ENCODE results near the gene MYO18B.

The MYO18B gene

DNA sequence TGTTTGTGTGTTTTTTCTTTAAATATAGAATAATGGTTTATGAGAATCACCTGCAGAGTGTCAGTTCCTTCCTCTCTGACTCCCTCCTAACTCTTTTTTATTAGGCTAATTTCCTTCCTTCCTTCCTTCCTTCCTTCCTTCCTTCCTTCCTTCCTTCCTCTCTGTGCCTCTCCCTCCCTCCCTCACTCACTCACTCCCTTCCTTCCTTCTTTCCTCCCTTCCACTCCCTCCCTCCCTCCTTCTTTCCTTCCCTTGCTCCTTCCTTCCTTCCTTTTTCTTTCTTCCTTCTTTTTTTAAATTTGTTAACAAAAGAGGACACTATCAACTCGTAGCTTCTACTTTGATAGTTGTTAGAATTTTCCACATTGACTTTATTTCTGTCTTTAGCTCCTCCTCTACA is 274.9 kb downstream of the MYO18B start:
- DNase-seq, result no peak

DNA sequence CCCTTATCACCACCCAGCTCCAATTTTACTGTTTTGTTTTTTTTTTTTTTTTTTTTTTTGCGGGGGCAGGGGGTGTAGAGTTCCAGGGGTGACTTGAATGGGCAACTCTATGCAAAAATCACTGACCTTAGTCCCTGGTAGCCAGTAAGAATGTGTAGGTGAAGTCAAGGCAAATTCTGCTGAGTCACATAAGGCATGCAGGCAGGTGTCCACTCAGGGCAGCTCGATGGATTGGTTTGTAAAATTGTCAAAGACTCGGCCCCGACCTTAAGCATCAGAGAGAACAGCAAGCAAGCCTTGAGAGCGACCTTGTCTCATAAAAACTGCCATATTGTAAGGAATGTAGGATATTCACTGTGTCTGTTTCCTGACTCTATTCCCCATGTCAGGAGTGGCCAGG is 275.9 kb downstream of the MYO18B start:
- DNase-seq, result no peak

DNA sequence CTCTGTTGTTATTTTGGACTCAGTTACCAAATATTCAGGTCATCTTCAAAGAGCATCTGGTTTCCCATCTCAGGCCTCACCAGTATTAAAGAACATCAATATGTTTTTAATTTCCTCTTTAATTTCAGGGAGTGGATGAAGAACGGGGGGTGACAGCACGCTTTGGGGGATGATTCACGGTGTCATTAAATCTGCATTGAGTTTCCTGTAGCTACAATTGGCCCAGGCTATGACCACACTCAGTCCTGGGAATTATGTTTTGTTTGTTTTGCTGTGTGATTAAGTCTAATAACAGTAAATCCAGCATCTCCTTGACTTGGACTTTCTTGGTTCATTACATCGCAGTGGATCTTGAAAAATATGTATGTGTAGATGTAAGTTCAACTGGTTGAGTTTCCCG is 277.6 kb downstream of the MYO18B start:
- DNase-seq, result no peak

DNA sequence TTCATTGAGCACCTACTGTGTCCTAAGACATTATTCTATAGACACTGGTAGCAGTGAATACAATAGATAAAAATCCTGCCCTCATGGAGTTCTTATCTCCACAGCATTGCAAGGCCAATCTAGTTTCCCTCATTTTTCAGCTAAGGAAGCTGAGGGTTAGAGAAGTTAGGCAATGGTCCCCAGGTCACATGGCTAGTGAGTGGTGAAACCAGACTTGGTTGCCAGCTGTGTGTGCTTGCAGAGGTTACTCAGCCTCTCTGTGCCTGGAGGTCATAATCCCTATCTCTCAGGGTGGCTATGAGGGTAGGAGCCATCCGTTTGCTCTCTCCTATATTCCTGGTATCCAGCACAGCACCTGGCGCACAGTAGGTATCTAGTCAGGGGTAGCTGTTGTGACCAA is 279.5 kb downstream of the MYO18B start:
- no peak for DNase-seq

DNA sequence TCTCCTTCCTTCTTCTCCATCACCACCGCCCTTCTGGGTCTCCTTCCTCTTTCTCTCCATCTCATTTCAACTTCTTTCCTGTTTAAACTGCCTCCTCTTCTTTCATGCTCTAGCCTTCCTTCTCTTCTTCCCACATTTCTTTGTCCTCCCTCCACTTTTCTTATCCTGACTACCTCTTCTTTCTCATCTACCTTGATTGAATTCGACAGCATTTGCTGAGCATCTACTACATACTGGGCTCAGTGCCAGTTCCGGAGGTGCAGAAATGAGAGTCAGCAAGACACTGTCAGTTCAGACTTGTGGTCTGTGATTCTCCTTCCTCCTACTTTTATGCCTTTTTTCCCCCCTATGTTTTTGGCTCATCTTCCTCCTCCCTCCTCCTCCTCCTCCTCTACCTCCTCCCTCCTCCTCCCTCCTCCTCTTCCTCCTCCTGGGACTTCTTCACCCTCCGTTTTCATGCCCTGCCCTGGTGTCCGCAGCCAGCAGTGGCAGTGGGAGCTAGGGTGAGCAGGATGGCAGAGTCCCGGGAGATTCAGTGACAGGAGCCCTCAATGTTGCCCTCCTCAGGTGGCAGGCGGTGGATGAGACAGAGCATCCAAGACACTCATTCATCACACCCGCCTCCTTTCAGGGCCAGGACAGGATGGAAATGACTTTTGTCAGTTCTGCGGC is 281.3 kb downstream of the MYO18B start:
- DNase-seq, result no peak

DNA sequence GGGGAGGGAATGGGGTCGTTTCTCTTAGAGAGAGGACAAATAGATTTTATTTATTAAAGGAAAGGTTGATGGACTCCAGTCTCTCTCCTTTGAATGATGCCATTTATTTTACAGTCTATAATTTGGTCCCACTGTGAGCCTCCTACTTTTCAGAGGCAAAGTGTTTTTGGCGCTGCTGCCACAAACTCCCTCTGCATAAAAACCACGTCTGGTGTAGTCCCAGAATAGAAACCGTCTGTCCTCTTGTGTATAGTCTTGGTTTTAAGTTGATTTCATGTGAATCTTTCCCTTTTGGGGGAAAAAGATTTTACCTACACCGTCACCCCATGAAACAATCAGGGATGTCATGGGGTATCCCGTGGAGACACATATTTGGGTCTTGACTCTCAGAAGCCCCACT is 283.6 kb downstream of the MYO18B start:
- DNase-seq, result no peak

DNA sequence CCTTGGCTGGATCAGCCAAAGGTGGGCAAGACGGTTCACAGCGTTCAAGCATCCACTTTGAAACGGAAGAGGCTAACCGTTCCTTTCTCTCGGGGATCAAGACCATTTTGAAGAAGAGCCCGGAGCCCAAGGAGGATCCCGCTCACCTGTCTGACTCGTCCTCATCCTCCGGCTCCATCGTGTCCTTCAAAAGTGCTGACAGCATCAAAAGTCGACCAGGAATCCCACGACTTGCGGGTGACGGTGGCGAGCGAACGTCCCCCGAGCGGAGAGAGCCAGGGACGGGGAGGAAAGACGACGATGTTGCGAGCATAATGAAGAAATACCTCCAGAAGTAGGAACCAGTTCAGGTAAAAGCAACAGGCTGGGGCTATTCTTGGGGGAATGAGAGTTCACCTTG is 285.4 kb downstream of the MYO18B start:
- no peak for DNase-seq

DNA sequence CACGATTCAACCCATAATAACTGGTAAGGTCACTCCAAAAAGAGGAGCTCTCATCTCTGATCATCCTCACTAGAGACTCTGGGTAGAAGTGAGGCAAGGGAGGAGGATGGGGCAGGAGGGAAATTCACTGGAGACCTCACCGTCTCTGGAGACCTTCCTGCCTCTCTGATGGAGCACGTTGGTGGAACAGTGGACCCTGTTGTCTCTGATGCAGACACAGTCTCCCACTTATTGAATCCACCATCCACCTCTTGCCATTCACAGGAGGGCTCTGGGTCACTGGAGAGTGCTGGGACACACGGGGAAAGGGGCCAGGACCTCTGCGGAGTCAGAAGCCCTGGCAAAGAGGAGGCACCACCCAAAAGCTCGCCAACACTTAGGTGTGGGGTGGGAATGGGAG is 289.7 kb downstream of the MYO18B start:
- DNase-seq, result no peak

DNA sequence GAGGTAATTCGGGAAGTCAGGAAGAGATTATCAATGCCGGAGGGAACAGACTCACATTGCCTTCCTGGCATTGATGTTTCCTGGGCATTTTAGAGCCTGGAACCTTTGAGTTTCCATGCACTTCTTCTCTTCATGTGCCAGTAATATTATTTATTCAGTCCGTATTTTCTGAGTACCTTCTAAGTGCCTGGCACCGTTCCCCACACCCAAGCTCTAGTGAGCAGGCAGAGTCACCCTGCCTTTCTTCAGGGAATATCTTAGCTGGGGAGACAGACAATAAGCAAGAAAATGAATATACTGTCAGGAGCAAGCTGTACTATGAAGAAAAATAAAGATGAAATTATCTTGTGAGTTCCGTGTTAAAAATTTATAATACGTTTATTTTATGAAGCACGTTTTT is 291.1 kb downstream of the MYO18B start:
- DNase-seq, result no peak

DNA sequence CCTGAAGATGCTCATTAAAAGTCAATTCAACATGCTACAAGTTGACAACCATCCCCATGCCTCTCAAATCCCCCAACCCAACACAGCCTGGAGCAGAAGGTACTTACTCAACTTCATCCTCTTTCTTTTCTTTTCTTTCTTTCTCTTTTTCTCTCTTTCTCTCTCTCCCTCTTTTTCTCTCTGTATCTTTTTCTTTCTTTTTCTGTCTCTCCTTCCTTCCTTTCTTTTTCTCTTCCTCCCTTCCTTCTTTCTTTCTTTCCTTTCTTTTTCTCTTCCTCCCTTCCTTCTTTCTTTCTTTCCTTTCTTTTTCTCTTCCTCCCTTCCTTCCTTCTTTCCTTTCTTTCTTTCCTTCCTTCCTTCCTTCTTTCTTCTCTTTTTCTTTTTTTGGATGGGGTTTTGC is 291.6 kb downstream of the MYO18B start:
- no peak for DNase-seq

DNA sequence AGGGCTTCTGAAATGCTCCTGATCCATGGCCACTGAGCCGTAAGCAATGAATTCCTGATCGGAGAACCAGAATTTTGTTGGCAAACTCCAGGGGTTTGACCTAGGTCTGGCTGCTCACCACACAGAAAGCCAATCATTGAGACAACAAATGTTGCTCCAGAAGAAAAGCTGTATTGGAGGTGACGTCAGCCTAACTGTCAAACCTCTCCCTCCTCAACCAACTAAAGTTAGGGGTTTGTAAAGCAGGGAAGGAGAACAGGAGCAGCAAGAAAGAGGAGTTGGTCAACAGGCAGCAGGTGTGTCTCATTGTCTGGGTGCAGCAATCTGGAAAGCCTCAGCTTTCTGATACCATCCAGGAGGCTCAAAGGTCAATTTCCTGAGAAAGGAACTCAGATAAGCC is 293.5 kb downstream of the MYO18B start:
- DNase-seq, result no peak

DNA sequence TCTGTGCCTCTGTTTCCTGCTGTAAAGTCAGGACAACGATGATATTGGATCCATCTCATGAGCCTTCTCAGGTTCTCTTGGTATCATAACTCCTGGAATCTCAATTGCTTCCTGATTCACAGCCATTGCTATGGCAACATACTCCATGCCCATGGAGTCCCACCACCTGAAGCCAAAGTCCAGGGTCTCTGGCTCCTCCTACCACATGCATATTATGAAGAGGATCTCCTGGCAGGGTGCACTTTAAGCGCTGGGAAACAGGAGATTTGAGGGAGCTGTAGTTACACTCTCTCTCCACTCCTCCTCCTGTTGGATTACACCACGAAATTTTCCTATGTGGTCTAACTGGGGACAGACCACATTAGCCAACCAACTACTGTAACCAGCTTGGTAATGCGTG is 296.4 kb downstream of the MYO18B start:
- DNase-seq, result no peak

DNA sequence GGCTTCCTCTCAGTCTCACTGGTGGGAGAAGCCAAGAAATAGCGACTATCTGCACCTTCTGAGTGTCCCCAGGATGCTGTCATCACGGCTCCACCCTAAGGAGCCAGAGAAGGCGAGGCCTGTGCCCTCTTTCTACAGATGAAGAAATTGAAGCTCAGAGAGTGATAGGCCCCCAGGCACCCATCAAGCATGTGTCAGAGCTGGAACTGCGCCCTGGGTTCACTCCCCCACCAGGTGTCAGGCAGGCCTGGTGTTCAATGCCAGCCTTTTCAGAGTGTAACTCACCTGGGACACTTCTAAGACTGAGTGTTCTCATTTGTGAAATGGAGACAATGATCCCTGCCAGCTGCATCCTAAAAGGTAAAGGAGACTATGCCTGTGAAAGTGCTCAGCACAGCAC is 299.9 kb downstream of the MYO18B start:
- DNase-seq, result peak; percentile 35

DNA sequence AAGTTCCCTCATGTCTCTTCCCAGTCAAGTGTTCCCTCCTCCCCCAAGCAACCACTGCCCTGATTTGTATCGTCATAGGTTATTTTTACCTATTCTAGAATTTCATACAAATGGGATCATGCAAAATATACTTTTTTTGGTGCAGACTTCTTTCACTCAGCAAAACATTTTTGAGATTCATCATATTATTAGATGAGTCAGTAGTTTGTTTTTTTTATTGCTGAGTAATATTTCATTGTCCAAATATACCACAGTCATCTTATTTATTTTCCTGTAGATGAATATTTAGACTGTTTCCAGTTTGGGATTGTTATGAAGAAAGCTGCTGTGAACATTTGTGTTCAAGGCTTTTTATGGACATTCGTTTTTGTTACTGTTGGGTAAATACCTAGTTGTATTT is 301.0 kb downstream of the MYO18B start:
- DNase-seq, result no peak

DNA sequence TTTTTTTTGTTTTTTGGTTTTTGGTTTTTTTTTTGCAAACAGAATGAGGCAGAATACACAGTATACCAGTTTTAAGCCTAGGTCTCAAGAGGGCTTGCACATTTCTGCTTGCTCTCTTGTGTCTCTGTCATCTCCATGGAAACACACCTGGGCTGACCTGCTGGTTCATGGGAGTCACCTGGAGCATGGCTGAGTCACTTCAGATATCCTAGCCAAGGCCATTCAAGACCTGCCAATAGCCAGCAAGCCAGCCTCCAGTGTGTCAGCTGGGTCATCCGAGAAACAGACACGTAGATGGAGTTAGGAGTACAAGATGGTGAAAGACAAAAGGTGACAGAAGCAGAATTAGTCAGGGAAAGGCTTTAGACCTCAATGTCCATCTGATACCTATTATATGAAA is 303.1 kb downstream of the MYO18B start:
- DNase-seq, result peak; percentile 81

DNA sequence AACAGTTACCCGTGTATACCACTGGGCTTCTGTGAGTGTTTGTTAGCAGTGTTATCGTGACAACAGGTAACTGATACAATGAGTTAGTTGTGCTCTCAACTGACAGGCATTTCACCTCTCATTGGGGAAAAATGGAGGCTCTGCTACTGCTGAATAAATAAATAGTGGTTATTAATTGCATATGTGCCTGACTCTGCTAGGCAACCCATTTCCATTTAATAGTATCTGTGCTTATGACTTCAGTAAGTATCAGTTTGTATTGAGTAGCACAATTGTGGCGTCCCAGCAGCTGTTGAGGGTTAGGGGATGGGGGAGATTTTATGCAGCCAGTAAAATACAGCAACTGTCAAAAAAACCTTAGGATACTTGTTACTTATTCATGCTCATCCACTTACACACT is 303.9 kb downstream of the MYO18B start:
- peak; percentile 51 for DNase-seq

DNA sequence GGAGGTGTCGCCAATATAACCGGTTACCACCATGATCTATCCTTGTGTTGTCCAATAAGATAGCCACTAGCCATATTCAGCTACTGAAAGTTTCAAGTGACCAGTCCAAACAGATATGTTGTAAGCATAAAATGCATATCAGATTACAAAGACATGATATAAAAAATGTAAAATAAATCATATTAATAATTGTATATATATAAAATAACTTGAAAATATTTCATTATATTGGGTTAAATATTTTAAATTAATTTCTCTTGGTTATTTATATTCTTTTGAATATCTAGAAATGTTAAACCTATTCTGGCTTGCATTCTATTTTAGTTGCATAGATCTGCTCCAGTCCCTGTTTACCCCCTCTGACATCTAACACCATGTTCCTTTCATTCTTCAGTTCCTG is 305.5 kb downstream of the MYO18B start:
- DNase-seq, result no peak

DNA sequence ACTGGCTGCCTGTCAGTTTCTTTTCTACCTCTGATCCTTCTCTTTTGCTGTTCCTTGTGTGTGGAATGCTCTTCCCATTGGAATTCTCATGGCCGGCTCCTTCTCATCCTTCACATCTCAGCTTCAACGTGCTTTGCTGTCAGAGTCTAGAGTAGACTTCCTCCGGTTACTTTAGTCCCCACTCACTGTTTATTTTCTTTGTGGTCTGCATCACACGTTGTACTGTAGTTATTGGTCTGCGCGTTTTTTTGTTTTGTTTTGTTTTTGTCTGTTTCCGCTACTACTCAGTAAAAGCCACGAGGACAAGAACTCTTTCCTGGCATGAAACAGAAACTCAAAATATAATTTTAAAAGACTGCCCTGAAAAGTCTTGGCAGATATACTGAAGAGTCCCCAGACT is 305.9 kb downstream of the MYO18B start:
- no peak for DNase-seq

DNA sequence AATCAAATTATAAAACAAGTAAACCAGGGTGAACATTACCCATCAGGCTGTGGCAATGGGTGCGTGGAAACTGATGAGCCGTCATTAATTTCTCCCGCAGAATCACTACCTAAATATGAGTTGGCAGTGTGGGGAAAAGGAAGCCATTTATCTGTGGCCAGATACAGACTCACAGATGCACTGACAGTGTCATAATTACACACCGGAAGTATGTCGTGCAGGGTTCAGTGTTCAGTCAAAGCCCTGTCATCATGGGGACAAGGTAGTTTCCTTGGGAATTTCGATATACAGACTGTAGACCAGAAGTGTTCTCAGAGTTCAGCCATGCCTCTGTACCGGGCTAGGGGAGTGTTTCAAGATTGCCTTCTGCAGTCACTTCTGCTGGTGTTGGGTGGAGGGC is 308.1 kb downstream of the MYO18B start:
- DNase-seq, result no peak

DNA sequence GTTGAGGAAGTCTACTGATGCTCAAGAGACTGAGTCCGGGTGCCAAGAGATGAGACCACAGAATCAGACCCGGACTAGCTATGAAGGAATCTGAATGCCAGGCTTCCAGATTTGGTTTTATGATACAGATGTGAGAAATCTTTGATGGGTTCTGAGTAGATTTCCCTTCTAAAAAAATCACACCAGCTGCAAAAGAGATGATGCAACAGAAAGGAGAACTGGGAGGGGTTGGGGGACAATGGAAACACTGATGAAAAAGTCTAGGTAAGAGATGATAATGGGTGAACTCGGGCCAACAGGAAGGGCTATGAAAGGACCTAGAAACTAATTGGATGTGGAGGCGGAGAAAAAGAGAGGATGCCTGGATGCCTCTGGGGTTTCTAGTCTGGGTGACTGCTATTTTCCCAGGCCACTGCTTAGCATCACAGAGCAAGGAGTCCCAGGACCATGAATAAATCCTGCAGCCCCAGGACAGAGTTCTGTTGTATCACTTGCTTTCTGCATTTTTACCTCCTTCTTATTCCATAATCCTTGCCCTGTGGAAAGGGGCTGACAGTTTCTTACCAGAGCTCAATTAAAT is 311.8 kb downstream of the MYO18B start:
- DNase-seq, result no peak

DNA sequence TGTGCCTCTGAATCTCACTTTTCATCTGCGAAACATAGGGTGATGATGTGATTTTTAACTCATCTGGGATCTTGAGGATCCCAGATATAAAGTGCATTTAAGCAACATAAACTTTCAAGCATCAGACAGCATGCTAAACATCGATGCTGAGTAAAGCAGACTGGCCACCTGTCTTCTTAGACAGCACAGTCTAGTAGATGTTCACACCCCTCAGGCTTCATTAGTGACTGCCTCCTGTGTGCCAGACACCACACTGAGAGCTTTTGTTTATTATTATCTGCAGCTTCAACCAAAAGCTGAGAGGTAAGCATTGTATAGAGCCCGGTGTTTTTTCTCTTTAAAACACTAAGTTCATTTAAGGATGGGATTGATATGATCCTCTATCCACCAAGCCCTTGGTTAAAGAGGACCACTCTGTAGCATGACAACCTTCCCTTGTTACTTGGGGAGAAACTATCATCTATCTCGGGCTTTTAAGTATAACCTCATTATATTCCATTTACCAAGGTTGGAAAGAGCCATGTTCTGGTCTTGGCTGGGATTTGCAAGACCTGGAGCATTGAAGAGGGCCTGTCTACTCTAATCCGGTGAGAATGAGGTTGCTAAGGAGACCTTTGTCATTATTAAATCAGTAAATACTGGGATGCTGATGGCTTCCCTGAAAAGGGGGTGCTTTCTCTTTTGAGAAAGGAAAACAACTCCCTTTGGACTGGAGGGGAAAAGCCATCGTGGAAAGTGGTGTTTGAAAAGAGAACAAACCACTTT is 313.0 kb downstream of the MYO18B start:
- peak; percentile 26 for DNase-seq

DNA sequence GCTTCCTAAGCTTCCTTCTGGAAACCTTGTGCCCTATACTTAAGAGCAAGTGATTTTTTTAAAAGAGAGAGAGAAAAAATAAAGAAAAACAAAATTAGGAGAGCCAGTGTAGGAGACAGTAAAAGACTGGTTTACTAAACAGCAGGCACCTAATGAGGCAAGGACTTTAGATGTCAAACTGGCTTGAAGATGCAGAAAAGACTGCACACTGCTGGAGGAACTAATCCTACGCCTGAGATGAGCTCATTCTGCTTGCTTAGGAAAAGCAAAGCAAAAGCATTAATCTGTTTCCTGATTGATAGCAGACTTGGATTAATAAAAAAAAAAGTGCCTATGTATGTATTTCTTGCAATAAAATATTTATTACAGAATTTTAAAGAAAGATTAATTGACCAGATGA is 313.7 kb downstream of the MYO18B start:
- DNase-seq, result no peak

DNA sequence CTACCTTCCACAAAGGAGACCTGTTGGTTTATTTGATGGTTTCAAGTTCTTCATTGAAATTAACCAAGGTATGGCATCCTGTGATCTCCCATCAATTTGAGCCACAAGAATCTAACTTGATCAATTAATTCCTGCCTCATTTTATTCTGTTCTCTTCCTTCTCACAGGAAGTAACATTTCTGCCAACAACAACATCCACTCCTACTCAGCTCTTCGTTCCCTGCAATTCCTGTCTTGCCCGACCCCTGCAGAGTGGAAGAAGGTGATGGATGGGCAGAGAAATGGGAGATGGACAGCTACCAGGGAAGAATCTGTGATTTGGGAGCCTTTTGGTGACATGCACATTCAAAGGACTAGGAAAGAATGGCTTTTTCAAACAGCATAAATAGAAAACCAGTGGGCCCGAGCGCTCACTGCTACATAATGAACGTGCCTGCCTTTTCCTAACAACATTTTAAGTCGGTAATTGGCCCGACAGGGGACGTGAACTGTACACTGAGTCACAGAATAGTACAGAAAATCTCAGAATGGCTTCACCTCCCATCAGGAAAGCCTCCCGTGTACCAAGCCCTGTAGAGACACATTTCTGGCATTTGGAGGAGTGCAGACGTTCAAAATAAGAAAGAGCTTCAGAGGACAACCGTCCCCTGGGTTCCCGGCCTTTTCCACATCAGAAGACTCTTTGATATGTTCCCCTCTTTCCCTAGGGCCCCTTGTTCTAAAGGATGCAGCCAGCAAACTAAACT is 314.6 kb downstream of the MYO18B start:
- no peak for DNase-seq

DNA sequence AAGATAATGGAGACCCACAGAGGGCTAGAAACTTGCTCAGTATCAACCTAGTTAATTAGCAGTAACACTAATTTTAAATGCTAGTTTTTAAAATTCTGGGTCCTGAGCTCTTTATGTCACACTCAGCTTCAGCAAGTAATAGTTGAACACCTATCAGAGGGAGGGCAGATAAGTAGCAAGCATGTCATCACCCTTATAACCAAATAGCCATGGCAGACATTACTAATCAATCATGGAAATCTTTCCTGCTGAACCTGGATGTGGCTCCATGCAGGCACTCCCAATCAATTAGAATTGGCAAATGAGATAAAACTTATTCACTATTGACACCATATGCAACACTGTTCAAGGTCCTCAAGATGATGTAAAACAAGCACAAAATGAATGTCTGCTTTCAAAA is 315.7 kb downstream of the MYO18B start:
- no peak for DNase-seq

All from DMS153 (cell line).